HG03175 (cell line): Measurements from ENCODE around the gene GNAI2.

Experiments
- ATAC-seq: cut with Tn5 transposase; IDR thresholded peaks from one replicate; pipeline ENCODE4 v1.9.1; 2021; ENCODE audit warnings: mild to moderate bottlenecking, moderate library complexity; ENCODE audit not compliant: unreplicated experiment

The GNAI2 gene

DNA sequence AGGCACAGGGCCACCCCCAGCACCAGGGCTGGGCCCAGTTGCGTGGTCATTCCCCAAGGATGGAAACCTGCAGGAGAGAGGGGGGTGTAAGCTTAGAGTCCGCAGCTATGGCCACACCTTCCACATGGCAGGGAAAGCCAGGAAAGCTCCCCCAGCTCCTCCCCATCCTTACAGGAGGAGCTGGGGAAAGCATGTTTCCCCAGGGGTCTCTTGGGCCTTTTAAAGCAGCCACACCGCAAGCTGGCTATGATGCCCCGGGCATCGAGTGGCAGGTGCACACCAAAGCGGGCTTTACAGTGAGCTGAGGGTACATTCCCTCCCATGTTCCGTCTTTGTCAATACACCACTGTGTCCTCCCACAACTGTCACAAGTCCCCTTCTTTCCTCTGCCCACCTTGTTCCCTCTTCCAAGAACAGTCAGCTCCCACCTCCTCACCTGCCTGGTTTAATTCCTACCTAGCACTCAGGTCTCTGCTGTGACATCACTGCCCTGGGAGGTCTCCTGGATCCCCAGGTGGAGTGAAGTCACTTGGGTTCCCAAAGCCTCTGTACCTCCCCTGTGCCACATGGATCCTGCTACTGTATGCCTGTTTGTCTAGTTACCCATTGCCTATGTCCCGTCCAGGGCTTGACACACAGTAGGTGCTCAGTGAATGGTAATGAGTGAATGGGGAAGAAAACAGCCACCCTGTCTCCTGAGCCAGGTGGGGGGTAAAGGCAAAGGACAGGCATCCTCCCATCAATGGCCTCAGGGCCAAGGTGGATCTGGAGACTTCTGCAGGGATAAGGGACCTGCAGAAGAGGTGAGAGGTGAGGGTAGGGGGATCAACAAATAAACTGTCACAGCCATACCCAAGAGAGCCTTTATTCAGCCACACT is 59.8 kb downstream of the GNAI2 start:
- no peak for ATAC-seq

DNA sequence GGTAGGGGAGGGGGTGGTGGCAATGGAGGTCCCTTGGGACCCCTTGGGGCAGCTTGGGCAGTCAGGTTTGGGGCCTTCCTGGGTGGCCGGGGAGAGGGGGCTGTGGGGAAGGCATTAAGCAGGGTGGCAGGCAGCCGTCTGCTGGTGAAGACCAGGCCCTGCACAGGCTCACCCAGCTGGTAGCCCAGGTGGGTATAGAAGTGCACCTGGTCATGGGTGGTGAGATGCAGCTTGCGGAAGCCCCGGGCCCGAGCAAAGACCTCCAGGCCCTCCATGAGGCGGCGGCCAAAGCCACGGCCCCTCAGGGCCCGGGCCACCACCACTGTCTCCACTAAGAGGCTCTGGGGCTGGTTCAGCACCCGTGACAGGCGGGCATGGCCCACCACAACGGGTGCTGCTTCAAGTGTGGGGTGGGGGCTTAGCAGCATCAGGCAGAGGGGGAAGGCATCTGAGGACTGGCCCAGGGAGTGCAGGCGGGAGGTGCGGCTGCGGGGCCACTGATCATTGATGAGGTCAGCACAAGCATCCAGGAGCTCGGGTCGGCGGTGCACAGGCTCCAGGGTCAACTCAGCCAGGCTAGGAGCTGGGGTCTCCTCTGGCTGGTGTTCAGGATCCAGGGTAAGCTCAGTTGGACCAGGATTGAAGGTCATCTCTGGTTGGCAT is 60.8 kb downstream of the GNAI2 start:
- ATAC-seq: no peak

DNA sequence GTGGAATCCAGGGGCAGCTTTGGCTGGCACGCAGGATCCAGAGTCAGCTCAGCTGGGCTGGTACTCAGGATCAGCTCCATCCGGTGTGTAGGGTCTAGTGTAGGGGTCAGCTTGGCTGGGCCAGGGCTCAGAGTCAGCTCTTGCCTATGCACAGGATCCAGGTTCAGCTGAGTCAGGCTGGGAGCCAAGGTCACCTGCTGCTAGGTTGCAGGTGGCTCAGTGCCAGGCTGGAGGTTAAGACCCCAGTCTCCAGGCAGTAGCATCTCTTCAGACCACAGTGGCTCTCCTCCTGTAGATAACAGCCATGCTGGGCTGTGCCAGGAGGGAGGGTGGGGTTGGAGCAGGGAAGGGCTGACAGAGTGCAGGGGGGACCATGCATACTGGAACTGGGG is 61.4 kb downstream of the GNAI2 start:
- ATAC-seq: no peak

DNA sequence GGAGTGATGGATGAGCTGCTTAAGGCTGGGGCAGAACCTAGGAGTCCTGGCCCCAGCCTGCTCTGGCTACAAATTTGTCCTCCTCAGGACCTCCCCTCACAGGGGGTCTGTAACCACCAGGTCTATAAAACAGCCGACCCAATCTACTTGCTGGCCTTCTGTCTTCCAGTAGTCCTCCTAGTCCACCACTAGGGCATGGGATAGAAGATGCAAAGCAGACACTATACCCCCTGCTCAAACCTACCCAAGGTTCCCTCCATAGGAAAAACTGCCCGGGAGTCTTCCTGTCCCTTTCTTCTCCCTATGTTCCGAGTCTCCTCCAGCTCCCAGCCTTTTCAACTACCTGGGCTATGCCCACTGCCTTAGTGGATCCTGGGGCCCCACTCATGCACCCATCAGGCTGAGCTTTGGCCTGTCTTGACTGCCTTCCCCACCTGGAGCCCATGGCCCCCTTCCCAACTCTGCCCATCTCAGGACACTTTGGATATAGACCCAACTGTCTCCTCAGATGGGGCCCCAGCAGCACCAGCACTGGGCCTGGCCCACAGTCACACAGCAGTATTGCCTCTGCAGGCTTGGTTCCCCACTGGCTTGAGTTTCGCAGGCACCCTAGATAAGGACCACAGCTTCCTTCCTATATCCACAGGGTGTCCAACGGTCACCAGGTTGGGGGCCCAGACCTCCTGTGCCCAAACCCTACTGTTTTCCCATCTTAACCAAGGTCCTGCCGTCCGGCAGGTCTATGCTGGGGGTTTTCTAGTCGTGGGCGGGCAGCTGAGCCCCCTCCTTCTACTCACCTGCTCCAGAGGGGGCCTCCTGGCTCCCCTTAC is 62.1 kb downstream of the GNAI2 start:
- ATAC-seq: no peak

DNA sequence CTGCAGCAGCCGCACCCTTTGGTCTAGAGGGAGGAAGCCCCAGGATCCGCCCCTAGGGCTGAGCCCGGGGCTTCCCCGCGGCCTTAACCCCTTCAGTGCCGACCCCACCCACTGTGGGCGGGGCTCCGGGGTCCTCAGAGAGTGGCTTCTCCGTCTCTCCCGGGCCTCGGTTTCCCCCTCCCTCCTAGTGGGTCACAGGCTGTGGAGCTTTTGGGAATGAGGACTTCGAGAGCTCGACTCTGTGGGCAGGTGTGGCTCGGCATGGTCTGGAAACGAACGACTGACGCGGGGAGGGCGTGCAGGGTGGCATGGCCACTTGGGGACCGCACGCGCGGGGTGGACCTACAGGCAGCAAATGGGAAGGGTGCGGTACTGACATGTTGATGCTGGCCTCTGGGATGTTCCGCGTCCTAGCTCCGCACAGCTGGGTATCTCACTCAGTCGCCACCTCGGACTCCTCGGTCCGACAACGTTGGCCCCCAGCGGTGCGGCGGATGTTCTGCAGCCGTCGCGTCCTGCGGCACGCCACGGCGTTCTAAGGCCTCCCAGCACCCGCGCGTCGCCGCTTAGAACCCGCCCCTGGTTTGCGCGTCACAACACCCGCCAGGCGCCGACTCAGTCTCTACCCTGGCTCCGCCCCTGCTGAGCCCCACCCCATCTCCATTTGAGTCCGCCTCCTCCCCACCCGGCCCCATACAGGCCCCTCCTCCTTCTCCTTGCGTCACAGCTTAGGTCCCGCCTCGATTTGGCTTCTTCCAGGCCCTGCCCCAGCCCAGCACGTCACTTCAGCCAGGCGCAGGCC is 63.0 kb downstream of the GNAI2 start, which contains the start of the genes HYAL3 and NAA80:
TSS of gene HYAL3 (minus strand) at position 570 of the 802 bp plus-strand sequence. CDS start 3,803 bp downstream, outside the sequence.
TSS of gene NAA80 (minus strand) at position 570 of the 802 bp plus-strand sequence. CDS start 1,942 bp downstream, outside the sequence.
- peak; percentile 88 for ATAC-seq

DNA sequence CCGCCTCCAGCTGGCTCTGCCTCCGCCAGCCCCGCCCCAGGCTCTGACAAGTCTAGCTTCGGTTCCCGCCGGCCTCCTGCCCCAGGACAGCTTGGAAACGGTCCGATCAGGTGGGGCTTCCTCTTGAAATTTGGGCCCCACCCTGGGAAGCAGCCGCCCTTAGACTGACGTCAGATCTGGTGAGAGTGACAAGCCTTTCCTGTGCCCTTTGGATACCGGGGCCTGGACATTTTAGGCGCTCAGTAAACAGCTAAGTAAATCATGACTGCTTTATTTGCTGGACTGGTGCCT is 63.6 kb downstream of the GNAI2 start:
- ATAC-seq: no peak

DNA sequence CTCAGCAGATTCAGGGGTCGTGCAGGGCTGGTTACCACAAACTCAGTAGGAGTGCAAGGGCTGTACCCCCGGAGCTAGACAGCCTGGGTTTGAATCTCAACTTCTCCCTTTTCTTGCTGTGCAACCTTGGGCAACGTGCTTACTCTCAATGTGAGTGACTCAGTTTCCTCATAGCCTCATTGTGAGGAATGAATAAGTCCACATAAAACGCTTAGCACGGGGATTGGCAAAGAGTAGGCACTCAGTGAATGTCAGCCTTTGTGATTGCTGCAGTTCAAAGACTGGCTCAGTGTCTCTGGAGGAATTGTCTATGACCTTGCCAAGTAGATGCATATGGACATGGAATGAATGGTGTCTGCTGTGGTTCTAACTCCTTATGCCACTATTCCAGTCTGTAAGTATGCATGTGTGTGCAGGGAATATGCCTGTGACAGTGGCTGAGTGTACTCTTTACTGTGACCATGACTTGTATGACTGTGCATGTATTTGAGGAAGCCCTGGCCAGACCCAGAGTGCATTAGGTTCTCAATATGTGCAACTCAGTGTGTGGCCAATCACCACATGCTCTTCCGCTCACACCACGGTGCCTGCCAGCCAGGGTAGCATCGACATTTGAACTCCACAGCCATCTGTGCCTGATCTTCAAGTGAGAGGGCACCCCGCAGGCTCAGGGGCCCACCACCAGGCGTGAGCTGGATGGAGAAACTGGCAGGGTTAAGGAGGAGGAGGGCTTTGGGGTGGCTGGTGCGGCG is 64.1 kb downstream of the GNAI2 start:
- no peak for ATAC-seq

DNA sequence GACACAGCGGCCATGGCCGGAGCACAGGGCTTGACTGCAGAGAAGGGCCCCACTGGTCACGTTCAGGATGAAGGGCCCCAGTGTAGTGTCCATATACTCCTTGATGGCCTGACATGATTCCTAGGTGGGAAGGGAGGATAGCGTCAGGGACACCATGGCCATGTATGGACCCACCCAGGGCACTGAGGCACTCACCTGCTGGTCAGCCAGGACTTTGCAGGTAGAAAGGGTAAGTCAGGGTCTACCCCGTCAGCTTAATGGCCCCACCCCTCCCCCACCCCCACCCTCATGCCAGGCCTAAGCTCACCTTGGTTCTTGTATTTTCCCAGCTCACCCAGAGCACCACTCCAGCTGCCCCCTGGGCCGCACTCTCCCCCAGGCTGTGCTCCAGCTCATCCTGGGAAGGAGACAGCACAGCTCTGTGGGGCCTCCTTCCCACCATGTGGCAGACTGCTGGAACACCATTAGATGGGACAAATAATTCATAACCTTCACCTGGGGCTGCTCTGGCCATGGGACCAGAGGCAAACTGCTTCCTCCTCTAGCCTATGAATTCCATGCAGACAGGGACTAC is 64.8 kb downstream of the GNAI2 start:
- ATAC-seq: no peak

DNA sequence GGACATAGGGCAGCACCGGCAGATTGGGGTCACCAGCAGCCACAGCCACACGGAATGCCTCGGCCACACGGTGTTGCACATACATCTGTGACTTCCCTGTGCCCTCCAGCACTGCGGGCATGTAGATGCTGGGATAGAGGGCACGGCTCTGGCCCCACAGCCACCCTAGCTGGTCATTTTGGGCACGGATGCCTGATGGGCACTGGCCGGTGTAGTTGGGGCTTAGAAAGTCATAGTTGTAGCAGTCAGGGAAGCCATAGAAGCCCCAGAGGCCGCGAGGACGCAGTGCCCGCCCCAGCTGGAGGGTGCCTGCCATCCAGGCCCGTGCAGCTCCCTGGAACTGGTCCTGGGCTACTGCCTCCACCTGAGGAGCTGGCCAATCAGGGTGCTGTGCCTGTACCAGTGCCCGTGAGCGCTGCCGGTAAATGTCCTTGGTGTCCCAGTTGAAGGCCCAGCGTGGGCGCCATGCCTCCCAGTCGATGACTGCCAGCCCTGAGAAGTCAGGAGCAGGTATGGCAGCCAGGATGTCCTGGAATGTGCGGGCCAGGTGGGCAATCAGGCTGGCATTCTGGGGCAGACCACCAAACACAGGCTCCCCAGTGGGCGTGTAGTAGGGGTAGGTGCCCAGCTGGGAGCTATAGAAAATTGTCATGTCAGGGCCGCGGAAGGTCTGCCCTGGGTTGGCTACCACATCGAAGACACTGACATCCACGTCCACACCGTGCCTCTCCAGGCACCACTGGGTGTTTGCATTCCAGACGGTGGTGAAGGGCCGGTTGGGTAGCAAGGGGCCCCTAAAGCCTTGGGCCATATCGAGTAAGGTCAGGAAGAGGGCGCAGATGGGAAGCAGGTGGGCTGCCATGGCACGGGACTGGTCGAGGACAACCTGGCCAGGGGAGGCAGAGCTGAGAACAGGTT is 66.3 kb downstream of the GNAI2 start:
- ATAC-seq: no peak

DNA sequence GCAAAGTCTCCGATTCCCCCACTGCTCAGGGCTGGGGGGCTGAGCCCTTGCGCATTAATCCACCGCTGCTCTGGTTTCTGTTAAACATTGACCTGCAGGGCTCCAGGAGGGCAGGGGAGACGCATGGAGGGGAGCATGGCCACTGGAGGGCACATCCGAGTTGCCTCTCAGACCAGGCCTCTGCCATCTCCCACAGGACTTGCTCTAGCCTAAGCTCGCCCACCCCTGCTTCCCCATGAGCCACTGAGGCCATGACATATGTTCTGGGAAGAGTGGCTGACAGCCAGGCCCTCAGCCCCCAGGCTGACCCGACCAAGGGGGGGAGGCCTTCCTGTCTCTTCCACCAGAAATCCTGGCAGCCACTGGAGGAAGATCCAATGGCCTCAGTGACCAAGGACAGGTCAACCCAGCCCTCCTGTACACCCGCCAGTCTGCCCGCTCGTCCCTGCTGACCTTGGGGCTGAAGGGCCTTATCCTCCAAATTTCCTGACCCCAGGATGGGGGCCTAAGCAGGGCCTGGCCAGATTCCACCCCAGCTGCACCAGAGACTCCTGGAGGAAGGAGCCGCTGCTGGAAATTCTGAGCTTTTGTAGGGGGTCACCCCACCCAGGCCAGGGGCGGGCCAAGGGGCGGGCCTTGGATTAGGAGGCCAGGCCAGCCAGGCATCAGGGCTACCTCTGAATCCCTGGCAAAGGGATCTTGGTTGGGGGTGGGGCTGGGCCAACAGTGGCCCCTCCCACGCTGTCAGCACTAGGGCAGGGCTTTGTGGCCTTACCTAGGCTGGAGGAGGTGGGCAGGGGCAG is 67.2 kb downstream of the GNAI2 start, which contains the start of gene HYAL1:
TSS of gene HYAL1 (minus strand) at position 562 of the 803 bp plus-strand sequence. CDS start 618 bp downstream, outside the sequence.
- no peak for ATAC-seq

DNA sequence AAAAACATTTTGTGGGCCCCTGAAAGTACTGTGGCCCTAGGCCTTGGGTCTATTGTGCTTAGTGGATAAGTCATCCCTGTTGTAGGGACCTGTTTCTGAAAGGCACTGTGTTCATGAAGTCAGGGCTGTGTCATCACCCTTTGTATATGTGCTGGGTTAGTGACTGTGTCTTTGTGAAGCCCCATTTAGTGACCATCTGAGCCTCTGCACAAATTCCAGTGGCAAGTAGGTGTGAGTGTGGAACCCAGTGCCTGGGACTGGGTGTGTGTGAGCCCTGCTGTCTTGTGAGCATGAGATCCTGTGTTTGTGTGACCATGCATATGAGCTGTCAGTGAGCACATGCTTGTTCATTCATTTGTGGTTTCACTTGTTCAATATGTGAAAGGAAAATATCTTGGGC is 68.6 kb downstream of the GNAI2 start:
- no peak for ATAC-seq
